ENCODE data around the gene RBM33. TPM values are rescaled to one million over a fixed set of nuclear protein-coding genes. Genes with fewer than 3 reads are reported as not detected.

RBM33 gene
- total RNA-seq, 4 donors from 2014 or later, result 62.8 to 129 (median 92.8) TPM

DNA sequence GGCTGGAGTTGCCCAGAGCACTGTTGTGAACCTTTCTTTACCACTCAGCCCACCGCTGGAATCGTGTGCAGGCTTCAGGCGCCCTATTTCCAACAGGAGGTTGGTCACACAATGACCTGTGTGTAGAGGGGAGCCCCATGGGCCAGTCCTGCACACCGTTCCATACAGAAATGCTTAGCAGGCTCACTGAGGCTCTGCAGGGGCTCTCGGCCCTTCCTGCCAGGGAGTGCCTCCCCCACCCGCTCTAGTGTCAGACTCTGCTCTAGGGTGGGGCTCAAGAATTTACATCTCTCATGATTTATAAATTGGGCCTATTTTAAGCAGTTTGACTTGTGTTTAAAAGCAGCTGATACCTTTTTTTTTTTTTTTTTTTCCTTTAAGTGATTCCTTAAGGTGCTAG lies 125.8 kb downstream of the RBM33 start:
- H3K36me3 ChIP-seq, result peaks cover 0 to 34% (median 15%) of the 10 kb centered on the region in 4 donors

DNA sequence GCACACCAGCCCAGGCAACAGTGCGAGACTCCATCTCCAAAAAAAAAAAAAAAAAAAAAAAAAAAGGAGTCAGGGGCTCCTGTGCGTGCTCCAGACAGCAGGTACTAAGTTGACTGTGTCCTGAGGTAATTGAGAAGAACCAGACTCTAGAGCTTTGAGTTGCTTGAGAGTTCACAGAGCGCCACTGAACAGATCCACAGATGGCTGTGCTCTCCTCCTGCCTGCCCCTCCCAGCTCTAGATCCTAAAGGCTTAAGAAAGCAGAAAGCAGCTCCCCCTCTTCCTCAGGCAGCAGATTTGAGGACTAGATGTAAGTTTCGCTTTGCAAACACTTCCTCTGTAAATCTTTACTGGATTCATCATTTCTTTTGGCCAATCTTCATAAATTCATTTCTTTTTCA lies 129.1 kb downstream of the RBM33 start:
- peaks cover 0 to 41% (median 13%) of the 10 kb centered on the region in 4 donors for H3K36me3 ChIP-seq
- intact Hi-C loops (cut with DNase I; ENCODE audit: low total_unique reads) (no loop called here), in situ Hi-C loops (cut with MboI; ENCODE audit: low pct_ligation_motif_present in 1 of 4, low pct_unique_long_range_greater_than_20kb in 1 of 4, low sequenced_read_pairs in 3 of 4) (loop anchor here in 3 of 4 donors (25.0 kb wide), 1 partner anchor 386 kb away; no protein-coding TSS in a partner anchor)
- H3K4me3 ChIP-seq, result no peak overlapping the region
- no peak for TF ChIP-seq EP300 (IDR thresholded peaks at IDR 0.05; ENCODE audit: low read depth)
- no peak for TF ChIP-seq POLR2A (IDR thresholded peaks at IDR 0.05)
- no peak for TF ChIP-seq POLR2AphosphoS5 (IDR thresholded peaks at IDR 0.05)
- TF ChIP-seq CTCF (IDR thresholded peaks at IDR 0.05), result no peak
- DNase-seq, result no peak
- H3K4me1 ChIP-seq, result no peaks in the 10 kb centered on the region
- no peak overlapping the region for H3K27ac ChIP-seq
- no peaks in the 10 kb centered on the region for H3K9me3 ChIP-seq
- 92% methylated on average over 4 of the region's 4 CpGs; no CpG with 5 or more reads in 1 of the 2 donors for WGBS, 2 donors (ENCODE audit: low coverage in 1 of 2)
- H3K27me3 ChIP-seq, result no peaks in the 10 kb centered on the region

More for the DNA sequence above, 125.8 kb downstream of the RBM33 start:
- no peak for DNase-seq
- intact Hi-C loops (cut with DNase I; ENCODE audit: low total_unique reads), result no loop called here
- WGBS, 2 donors (ENCODE audit: low coverage in 1 of 2), result 67 to 89% methylated on average over 1 to 6 of the region's 6 CpGs
- peak overlapping the region in 1 of 4 donors; percentile 5 for H3K27ac ChIP-seq
- TF ChIP-seq EP300 (IDR thresholded peaks at IDR 0.05; ENCODE audit: low read depth), result no peak
- TF ChIP-seq CTCF (IDR thresholded peaks at IDR 0.05), result no peak
- TF ChIP-seq POLR2AphosphoS5 (IDR thresholded peaks at IDR 0.05), result no peak
- TF ChIP-seq POLR2A (IDR thresholded peaks at IDR 0.05), result no peak
- H3K4me1 ChIP-seq, result no peaks in the 10 kb centered on the region
- in situ Hi-C loops (cut with MboI; ENCODE audit: low pct_ligation_motif_present in 1 of 4, low pct_unique_long_range_greater_than_20kb in 1 of 4, low sequenced_read_pairs in 3 of 4), result loop anchor here in 3 of 4 donors (25.0 kb wide), 1 partner anchor 383 kb away; no protein-coding TSS in a partner anchor
- H3K27me3 ChIP-seq, result no peaks in the 10 kb centered on the region
- H3K4me3 ChIP-seq, result no peak overlapping the region
- no peaks in the 10 kb centered on the region for H3K9me3 ChIP-seq

DNA sequence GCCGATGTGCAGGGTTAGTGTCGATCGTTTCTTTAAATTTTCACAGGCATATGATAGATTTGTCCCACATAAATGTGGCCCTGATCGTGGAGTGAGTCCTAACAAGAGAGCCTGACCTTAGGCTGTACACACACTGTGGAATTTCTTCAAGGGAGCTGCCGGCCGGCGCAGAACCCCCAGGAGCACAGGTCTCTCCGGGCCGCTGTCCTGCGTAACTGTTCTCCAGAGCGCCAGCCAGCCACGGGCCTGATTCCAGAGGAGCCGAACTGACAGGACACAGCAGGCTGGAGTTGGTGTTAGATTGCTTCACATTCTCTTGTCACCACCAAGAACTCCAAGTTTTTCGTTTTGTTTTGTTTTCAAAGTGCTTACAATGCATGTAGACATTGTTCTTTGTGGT lies 130.5 kb downstream of the RBM33 start:
- Histone ChIP-seq H3K27me3 (no peaks in the 10 kb centered on the region), H3K4me3 (no peak overlapping the region), H3K9me3 (no peaks in the 10 kb centered on the region), H3K27ac (no peak overlapping the region), H3K36me3 (peaks cover 0 to 44% (median 9%) of the 10 kb centered on the region in 4 donors), H3K4me1 (no peaks in the 10 kb centered on the region)
- whole genome bisulfite sequencing, 2 donors (ENCODE audit: low coverage in 1 of 2), result 56 to 93% methylated on average over 1 to 14 of the region's 14 CpGs
- intact Hi-C loops (cut with DNase I; ENCODE audit: low total_unique reads), result no loop called here
- TF ChIP-seq CTCF (IDR thresholded peaks at IDR 0.05) (no peak), POLR2AphosphoS5 (IDR thresholded peaks at IDR 0.05) (no peak), POLR2A (IDR thresholded peaks at IDR 0.05) (no peak), EP300 (IDR thresholded peaks at IDR 0.05; ENCODE audit: low read depth) (no peak)
- in situ Hi-C loops (cut with MboI; ENCODE audit: low pct_ligation_motif_present in 1 of 4, low pct_unique_long_range_greater_than_20kb in 1 of 4, low sequenced_read_pairs in 3 of 4), result loop anchor here in 3 of 4 donors (25.0 kb wide), 2 partner anchors 388 to 1037 kb away; no protein-coding TSS in a partner anchor
- DNase-seq, result no peak

GRCh38 chr7:155775691-155776090 lies 131.2 kb downstream of the RBM33 start:
- intact Hi-C loops (cut with DNase I; ENCODE audit: low total_unique reads), result no loop called here
- 96% methylated on average over 7 of the region's 7 CpGs; no CpG with 5 or more reads in 1 of the 2 donors for WGBS, 2 donors (ENCODE audit: low coverage in 1 of 2)
- Histone ChIP-seq H3K4me1 (no peaks in the 10 kb centered on the region), H3K27ac (no peak overlapping the region), H3K36me3 (peaks cover 0 to 48% (median 9%) of the 10 kb centered on the region in 4 donors), H3K4me3 (no peak overlapping the region), H3K9me3 (no peaks in the 10 kb centered on the region), H3K27me3 (no peaks in the 10 kb centered on the region)
- in situ Hi-C loops (cut with MboI; ENCODE audit: low pct_ligation_motif_present in 1 of 4, low pct_unique_long_range_greater_than_20kb in 1 of 4, low sequenced_read_pairs in 3 of 4), result loop anchor here in 1 of 4 donors (25.0 kb wide), 1 partner anchor 1037 kb away; no protein-coding TSS in a partner anchor
- DNase-seq, result no peak
- TF ChIP-seq EP300 (IDR thresholded peaks at IDR 0.05; ENCODE audit: low read depth) (no peak), POLR2A (IDR thresholded peaks at IDR 0.05) (no peak), CTCF (IDR thresholded peaks at IDR 0.05) (no peak), POLR2AphosphoS5 (IDR thresholded peaks at IDR 0.05) (no peak)
